Spleen (tissue), 11 donors: Measurements from ENCODE around the gene ANKRD29. TPM values are rescaled to one million over a fixed set of nuclear protein-coding genes. Genes with fewer than 3 reads are reported as not detected.
"Not testable (repeated sequence)": the region's sequence is repeated elsewhere in the genome, so short reads cannot be mapped to it uniquely, and the experiment has no call there.

Experiments used
- DNase-seq: peaks from one replicate; pipeline ENCODE4 v3.0.0-alpha.2; 2020
- H3K27ac ChIP-seq, 8 donors: fragments of 200-600 bp; sonication (generic) in 7 of 8; 1 replicate in 4 of 8; 2 replicates in 4 of 8; pipeline versions ENCODE4 v1.5.0 to v1.8.0; 2016 to 2021; ENCODE audit warnings: inconsistent platforms in 4 of 8, mild to moderate bottlenecking in 4 of 8, moderate library complexity in 1 of 8
- H3K27me3 ChIP-seq, 7 donors: fragments of 200-600 bp; sonication (generic) in 6 of 7; replicated peaks in 1 of 7; 1 replicate in 4 of 7; 2 replicates in 3 of 7; pipeline versions ENCODE4 v1.5.0 to v1.8.0; 2016 to 2021; ENCODE audit warnings: inconsistent platforms in 3 of 7, mild to moderate bottlenecking in 1 of 7
- H3K36me3 ChIP-seq, 6 donors: fragments of 200-600 bp; sonication (generic) in 5 of 6; 1 replicate in 4 of 6; 2 replicates in 2 of 6; pipeline versions ENCODE4 v1.5.0 to v1.8.0; 2016 to 2021; ENCODE audit warnings: inconsistent platforms in 2 of 6
- H3K4me1 ChIP-seq, 6 donors: fragments of 200-600 bp; sonication (generic) in 5 of 6; 1 replicate in 3 of 6; 2 replicates in 3 of 6; pipeline versions ENCODE4 v1.5.0 to v1.8.0; 2016 to 2021; ENCODE audit warnings: inconsistent platforms in 3 of 6
- H3K4me3 ChIP-seq, 8 donors: fragments of 200-600 bp; sonication (generic) in 7 of 8; 1 replicate in 4 of 8; 2 replicates in 4 of 8; pipeline versions ENCODE4 v1.5.0 to v1.8.0; 2016 to 2021; ENCODE audit warnings: inconsistent platforms in 4 of 8, mild to moderate bottlenecking in 4 of 8, moderate library complexity in 2 of 8
- H3K9me3 ChIP-seq, 8 donors: fragments of 200-600 bp; sonication (generic) in 7 of 8; 1 replicate in 4 of 8; 2 replicates in 4 of 8; pipeline versions ENCODE4 v1.5.0 to v1.8.0; 2016 to 2021; ENCODE audit warnings: inconsistent platforms in 4 of 8
- POLR2A ChIP-seq, 3 donors: fragments of 450-650 bp; IDR thresholded peaks; one replicate each; pipeline ENCODE4 v1.5.1; 2017; ENCODE audit warnings: antibody characterized with exemption in 3 of 3, mild to moderate bottlenecking in 1 of 3
- POLR2AphosphoS5 ChIP-seq, 3 donors: sonication (generic); formaldehyde crosslinking; IDR thresholded peaks; one replicate each; pipeline ENCODE4 v1.5.1; 2017; ENCODE audit warnings: antibody characterized with exemption in 3 of 3
- WGBS, 5 donors: extraction: QIAGEN DNeasy Blood & Tissue Kit in 3 of 5; methylation state at CpG; one replicate each; pipeline versions ENCODE4 v1.1.5 to v1.1.7; 2013 to 2018; 5-methylcytosine and 5-hydroxymethylcytosine counted together
- intact Hi-C: fragments of 100-400 bp; cut with DNase I; formaldehyde crosslinking; loops from one replicate; pipeline ENCODE4 v1.15.0; 2023; ENCODE audit warnings: low total_unique reads
- polyA plus RNA-seq, 3 donors: library from polyadenylated mRNA; stranded (reverse); fragments of 200-250 nt; gene quantifications; one replicate each; pipeline ENCODE4 v1.2.1, GENCODE V29; 2013
- total RNA-seq, 7 donors: library from RNA; depleted of rRNA in 3 of 7; stranded (reverse); fragments of >200 nt in 3 of 7; fragmentation: NEBNext Ultra II Directional in 4 of 7; extraction: Animal tissue kit (Norgen Biotek cat#: 25700) in 4 of 7; gene quantifications; one replicate each; pipeline versions ENCODE4 v1.1.0 to v1.2.1, GENCODE V29; 2016 to 2021
- TF ChIP-seq, protein P1 (sequence below), 11 experiments: fragments of 200-600 bp in 7 of 11; fragments of 450-650 bp in 4 of 11; sonication (generic) in 4 of 11; IDR thresholded peaks in 8 of 11; conservative IDR thresholded peaks in 3 of 11; 1 replicate in 7 of 11; 2 replicates in 4 of 11; pipeline versions ENCODE4 v1.4.0 to v1.8.0; 2016 to 2021; ENCODE audit warnings: antibody characterized with exemption in 11 of 11, inconsistent platforms in 4 of 11, mild to moderate bottlenecking in 1 of 11
- donor health status: healthy with polysubstance abuse.
- donor health status: DM: no; HTN: no; CAD: no; lungs with moderate emphysema.
- donor health status: DM: no; HTN: no; CAD: no.
- donor health status: Bipolar disorder and iron deficiency.
- donor health status: healthy.
- donor health status: DM: no; HTN: no; CAD: no.
- donor health status: DM: yes; HTN: yes; CAD: no.

The ANKRD29 gene
- total and polyA plus RNA-seq, 10 donors, result 1.6 to 10.6 (median 3.7) TPM

- Histone ChIP-seq H3K27ac (peak overlapping the region in 3 of 8 donors; percentile 21 to 54 (median 23)), H3K4me3 (no peak overlapping the region), H3K9me3 (no peaks in the 10 kb centered on the region), H3K4me1 (peaks cover 12 to 78% (median 52%) of the 10 kb centered on the region in 6 donors), H3K27me3 (no peaks in the 10 kb centered on the region), H3K36me3 (peaks cover 0 to 45% (median 9%) of the 10 kb centered on the region in 6 donors)
- 83 to 91% (median 87%) methylated on average over 8 of the region's 8 CpGs for whole genome bisulfite sequencing, 5 donors
- intact Hi-C loops, result no loop called here
- no peak for DNase-seq
- TF ChIP-seq, protein P1, sequence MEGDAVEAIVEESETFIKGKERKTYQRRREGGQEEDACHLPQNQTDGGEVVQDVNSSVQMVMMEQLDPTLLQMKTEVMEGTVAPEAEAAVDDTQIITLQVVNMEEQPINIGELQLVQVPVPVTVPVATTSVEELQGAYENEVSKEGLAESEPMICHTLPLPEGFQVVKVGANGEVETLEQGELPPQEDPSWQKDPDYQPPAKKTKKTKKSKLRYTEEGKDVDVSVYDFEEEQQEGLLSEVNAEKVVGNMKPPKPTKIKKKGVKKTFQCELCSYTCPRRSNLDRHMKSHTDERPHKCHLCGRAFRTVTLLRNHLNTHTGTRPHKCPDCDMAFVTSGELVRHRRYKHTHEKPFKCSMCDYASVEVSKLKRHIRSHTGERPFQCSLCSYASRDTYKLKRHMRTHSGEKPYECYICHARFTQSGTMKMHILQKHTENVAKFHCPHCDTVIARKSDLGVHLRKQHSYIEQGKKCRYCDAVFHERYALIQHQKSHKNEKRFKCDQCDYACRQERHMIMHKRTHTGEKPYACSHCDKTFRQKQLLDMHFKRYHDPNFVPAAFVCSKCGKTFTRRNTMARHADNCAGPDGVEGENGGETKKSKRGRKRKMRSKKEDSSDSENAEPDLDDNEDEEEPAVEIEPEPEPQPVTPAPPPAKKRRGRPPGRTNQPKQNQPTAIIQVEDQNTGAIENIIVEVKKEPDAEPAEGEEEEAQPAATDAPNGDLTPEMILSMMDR (IDR thresholded peaks at IDR 0.05 in 8 of 11, conservative IDR thresholded peaks at IDR 0.05 in 3 of 11), result no peak
- TF ChIP-seq POLR2A (IDR thresholded peaks at IDR 0.05), result no peak
- TF ChIP-seq POLR2AphosphoS5 (IDR thresholded peaks at IDR 0.05), result no peak
These were observed 83.6 kb downstream of the ANKRD29 start for GRCh38 chr18:23578891-23579653.

- H3K4me1 ChIP-seq, result peaks cover 21 to 78% (median 52%) of the 10 kb centered on the region in 6 donors
- H3K27ac ChIP-seq, result peak overlapping the region in 1 of 8 donors; percentile 54
- no peak for DNase-seq
- intact Hi-C loops, result no loop called here
- H3K4me3 ChIP-seq, result no peak overlapping the region
- peaks cover 0 to 49% (median 9%) of the 10 kb centered on the region in 6 donors for H3K36me3 ChIP-seq
- 84 to 90% (median 86%) methylated on average over 5 to 6 of the region's 6 CpGs for WGBS, 5 donors
- no peaks in the 10 kb centered on the region for H3K9me3 ChIP-seq
- TF ChIP-seq POLR2A (IDR thresholded peaks at IDR 0.05) (no peak), POLR2AphosphoS5 (IDR thresholded peaks at IDR 0.05) (no peak)
- TF ChIP-seq, protein P1 (IDR thresholded peaks at IDR 0.05 in 8 of 11, conservative IDR thresholded peaks at IDR 0.05 in 3 of 11), result no peak
- H3K27me3 ChIP-seq, result no peaks in the 10 kb centered on the region
These were observed 84.5 kb downstream of the ANKRD29 start for GRCh38 chr18:23578067-23578701.

DNA sequence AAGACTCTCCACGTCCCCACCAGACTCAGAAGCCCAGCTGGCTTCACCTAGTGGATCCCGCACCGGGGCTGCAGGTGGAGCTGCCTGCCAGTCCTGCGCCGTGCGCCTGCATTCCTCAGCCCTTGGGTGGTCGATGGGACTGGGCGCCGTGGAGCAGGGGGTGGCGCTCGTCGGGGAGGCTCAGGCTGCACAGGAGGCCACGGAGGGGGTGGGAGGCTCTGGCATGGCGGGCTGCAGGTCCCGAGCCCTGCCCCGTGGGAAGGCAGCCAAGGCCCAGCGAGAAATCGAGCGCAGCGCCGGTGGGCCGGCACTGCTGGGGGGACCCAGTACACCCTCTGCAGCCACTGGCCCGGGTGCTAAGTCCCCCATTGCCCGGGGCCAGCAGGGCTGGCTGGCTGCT is 85.2 kb downstream of the ANKRD29 start:
- H3K4me3 ChIP-seq, H3K27ac ChIP-seq, intact Hi-C loops, H3K27me3 ChIP-seq, H3K9me3 ChIP-seq, DNase-seq: not testable (repeated sequence)
- WGBS, 5 donors, result 98 to 100% (median 98%) methylated on average over 18 to 23 of the region's 24 CpGs
- H3K4me1 ChIP-seq, result peaks cover 22 to 78% (median 54%) of the 10 kb centered on the region in 6 donors
- H3K36me3 ChIP-seq, result peaks cover 0 to 55% (median 9%) of the 10 kb centered on the region in 6 donors

GRCh38 chr18:23575309-23575651 is 87.4 kb downstream of the ANKRD29 start:
- intact Hi-C loops, result no loop called here
- TF ChIP-seq, protein P1 (IDR thresholded peaks at IDR 0.05 in 8 of 11, conservative IDR thresholded peaks at IDR 0.05 in 3 of 11), result no peak
- TF ChIP-seq POLR2AphosphoS5 (IDR thresholded peaks at IDR 0.05) (no peak), POLR2A (IDR thresholded peaks at IDR 0.05) (no peak)
- Histone ChIP-seq H3K9me3 (no peaks in the 10 kb centered on the region), H3K4me1 (peaks cover 22 to 79% (median 50%) of the 10 kb centered on the region in 6 donors), H3K27me3 (no peaks in the 10 kb centered on the region), H3K36me3 (peaks cover 0 to 69% (median 18%) of the 10 kb centered on the region in 6 donors), H3K27ac (peak overlapping the region in 7 of 8 donors; percentile 48 to 86 (median 76)), H3K4me3 (no peak overlapping the region)
- 96 to 98% (median 97%) methylated on average over 7 of the region's 7 CpGs for WGBS, 5 donors
- no peak for DNase-seq
